Nucleus accumbens (tissue), 56 donors: ENCODE results near the gene AQP12A.

Source experiments
- DNase-seq, 56 donors: peaks; one replicate each; lab custom pipeline; 2025; lab: John Stamatoyannopoulos, UW

The AQP12A gene

DNA sequence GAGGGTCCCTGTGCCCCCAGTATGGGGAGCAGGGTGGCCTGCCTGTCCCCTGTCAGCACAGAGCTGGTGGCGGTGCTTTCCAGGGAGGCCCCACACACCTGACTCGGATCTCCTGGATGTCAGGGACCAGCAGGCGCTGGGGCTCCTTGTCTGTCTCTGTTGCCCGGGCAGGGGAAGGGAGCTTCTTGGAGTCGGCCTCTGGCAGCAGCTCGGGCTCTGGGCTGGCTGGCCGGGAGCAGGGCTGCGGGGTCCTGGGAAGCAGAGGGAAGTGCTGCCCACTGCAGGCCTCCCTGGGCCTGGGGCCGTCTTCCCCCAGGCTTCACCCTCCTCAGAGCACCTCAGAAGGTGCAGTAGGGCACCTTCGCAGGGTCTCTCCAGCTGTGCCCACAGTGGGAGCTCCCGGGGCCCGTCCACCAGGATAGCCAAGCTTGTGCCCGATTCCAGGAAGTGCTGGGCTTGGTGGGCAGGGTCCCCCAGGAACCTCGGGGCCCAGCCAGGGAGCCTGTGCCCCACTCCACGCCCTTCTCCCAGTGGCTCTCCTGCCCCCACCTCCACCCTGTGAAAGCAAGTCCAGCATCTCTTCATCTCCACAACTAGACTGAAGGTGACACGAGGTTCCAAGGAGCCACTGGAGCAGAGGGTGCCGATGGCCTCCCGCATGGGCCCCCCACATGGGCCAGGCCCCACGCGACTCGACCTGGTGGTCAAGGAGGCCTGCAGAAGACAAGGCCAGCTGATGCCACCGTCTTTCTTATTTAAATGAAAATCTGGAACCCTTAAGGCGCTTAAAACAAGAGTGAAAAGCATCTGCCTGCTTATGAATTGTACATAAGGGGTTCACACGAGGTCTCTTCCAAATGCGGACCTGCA lies 28.2 kb downstream of the AQP12A start:
- DNase-seq = no peak

DNA sequence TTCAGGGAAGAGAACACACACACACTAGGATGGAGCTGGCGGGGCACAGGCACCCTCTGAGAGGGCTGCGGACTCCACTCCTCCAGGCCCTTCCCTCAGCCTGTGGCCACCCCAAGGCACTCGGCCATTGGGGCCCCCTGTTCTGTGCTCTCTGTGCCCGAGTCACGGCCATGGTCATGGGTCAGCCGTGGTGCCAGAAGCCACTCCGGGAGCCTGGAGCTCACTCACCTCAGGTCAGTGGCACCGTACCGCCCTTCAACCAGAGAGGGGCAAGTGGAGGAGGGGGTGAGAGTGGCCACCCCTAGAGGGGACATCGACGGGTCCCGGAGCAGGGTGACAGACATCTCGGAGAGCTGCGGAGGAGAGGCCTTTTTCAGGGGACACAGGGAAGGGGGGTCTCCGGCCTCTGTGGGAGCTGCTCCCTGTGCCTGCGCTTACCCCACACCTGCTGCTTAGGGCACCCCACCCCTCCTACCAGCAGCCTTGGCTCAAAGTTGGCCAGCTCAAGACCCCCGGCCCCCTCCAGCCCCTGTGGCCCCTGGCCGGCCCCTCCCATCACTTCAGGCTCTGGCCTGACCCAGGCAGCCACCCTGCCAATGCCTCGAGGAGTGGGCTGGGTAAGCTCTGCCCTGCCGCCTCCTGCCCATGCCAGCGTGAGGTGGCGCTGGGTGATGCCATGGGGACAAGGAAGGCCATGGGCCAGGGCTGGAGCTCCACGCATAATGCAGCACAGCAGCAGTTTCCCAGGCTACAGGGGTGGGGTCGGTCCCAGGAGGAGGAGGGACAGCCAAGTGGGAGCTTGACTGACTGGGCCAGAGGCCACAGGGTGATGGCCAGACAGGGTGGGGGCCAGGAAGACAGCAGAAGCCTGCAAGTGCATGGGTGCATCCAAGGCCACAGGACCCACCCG lies 29.3 kb downstream of the AQP12A start:
- DNase-seq = peak in 10 of 56 donors; percentile 9 to 56 (median 20)

DNA sequence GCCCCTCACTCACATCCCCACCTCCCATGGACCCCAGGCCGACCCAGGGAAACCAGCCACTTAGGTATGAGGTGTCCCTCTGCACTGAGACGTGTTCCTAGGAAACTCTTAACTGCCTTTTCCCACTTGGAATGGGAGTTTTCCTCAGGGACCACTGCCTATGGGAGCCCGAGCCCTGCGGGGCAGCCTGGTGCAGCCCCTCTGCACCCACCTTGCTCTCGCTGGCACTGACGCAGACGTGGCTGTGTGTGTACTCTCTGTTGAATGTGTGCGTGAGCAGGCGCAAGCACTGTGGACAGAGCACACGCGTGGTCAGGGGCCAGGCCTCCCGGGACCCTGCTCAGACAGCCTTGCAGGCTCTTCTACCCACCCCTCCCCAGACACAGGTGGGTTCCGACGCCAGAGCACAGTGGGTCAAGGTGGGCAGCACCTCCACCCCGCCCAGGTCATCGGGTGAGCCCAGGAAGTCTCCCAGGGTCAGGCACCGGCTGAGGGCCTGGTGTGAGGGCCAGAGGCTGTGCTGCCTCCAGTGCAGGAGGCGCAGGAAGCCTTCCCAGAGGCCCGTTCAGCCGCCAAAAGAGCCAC lies 30.0 kb downstream of the AQP12A start:
- no peak for DNase-seq

DNA sequence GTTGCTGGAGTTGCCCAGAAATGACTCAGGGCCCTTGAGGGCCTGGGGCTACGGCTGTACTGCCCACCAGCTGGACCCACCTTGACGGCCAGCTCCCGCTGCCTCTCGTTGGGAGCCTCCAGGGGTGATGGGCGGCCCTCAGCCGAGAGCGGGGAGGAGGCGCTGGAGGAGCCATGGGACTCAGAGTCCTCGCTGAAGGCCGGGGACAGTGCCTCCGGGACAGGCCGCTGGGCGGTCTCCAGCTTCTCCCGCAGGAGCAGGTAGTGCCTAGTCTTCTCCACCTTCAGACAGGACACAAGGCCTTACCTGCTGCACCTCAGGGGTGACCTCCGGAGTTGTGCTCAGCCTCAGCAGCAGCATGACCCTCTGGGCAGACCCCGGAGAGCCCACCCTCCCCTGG lies 30.7 kb downstream of the AQP12A start:
- DNase-seq = no peak

DNA sequence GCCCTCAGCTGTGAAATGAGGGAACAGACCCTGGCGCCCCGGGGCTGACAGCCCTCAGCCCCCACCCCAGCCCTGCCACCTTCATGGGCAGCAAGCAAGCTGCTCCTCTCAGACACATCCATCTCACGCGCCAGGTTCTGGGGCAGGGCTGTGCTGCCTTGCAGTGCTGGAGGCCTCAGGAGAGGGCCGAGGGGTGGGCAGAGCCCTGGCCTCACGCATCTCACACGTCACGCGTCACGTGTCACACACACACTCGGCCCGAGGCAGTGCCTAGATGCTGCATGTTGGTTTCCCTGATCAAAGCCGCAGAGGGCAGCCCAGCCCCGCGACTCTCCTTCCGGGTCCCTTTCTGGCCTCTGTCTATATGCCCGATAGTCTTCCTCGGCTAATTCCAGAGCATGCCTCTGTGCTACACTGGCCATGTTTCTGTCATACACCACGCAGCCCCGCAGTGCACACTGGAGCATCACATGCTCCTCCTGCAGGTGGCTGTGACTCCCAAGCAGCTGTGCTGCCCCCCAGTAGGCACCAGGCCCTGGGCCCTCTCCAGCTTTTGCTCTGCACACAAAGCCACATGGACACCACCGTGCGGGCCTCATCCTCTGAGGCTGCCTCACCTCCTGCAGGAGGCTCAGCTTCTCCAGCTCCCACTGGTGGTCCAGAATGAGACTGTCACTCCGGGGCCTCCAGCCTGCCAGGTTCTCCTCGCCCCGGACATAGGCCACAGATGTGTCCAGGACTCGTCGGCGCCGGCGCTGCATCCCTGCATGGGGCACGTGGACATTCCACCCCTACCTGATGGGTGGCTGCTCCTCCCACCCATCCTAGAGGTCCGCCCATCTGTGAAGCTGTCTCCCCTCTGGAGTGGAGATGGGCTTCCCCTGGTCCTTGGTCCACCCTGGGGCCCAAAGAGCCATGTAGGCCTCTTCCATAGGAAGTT lies 31.4 kb downstream of the AQP12A start:
- no peak for DNase-seq

DNA sequence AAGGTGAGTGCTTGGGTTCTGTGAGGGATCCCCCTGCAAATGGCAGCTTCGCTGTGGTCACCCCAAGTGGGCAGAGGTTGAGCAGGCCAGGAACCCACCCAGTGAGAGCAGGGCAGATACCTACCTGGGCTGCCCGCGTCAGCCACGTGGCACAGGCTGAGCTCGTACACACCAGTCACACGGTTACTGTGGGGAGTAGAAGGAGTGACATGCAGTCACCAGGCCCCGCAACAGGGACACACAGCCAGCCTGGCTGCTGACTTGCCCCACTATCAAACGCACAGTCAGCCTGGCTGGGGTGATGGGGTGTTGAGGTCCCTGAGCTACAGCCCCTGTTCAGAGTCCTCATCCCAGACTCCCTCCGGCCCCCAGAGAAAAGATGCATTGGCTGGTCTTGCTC lies 32.2 kb downstream of the AQP12A start:
- DNase-seq = no peak

DNA sequence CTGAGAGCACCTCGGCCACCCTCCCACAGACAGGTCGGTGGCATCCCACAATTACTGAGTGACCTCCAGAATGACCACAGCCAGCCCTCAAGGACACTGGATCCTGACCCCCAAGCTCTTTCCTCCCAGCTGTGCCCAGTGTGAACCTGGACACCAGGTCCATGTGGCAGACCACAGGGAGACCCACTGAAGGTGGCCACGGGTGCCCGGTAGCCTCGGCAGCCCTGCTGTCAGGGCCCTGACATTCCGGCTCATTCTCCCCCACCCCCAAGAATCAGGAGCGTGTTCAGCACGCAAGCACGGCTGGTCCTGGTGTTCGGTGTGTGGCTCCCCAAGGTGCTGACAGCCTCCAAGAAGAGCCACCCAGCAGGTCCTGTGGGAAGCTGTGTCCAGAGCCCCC lies 32.8 kb downstream of the AQP12A start:
- DNase-seq = no peak

DNA sequence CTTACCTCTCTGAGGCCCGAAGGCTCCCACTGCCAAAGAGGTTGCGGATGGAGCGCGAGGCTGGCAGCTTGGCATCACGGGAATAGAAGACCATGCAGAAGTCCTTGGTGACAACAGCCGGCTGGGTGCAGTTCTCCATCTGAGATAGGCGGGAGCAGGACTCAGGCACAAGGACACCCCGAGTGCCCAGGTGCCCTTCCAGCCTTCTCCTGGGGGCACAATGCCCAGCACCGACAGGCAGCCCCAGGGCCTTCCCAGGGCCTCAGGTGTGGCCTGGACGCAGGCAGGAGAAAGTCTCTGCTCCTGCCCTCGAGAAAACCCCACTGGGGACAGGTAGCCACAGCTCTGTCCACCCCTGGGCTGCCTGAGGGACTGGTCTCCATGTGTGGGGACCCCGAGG lies 33.6 kb downstream of the AQP12A start:
- DNase-seq = no peak

DNA sequence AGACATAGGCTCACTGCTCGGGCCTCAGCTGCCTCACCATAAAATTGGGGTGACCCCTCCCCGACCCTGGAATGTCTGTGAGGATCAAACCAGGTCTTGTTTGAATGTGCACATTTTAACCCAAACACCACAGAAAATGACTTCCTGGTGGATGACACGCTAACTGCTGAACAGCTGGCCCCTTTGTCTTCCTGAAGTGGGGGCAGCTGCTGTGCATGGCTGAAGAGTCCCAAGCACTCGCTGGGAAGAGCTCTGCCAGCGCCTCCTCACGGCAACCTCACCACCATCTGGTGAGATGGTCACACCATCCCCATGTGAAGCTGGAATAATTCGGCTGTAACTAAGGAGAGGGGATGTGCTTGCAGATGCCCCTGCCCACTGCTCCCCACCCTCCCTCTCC lies 34.0 kb downstream of the AQP12A start:
- no peak for DNase-seq

DNA sequence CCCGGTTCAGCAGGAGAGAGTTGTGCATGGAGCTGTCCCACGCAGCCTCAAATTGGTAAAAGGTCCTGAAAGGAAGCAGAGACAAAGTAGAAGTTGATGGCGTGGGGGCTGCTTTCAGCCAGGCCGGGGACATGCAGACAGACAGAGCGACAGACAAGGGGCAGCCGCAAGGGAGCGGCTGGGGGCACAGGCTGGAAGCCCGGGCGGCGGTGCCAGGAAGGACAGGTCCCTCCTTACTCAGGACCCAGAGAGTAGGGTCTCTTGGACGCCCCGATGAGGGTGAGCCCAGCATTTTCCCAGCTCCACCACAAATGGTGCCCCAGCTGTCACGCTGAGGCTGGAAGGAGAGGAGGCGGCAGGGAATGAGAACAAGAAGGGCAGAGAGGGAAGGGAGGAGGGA lies 35.2 kb downstream of the AQP12A start:
- DNase-seq = no peak

DNA sequence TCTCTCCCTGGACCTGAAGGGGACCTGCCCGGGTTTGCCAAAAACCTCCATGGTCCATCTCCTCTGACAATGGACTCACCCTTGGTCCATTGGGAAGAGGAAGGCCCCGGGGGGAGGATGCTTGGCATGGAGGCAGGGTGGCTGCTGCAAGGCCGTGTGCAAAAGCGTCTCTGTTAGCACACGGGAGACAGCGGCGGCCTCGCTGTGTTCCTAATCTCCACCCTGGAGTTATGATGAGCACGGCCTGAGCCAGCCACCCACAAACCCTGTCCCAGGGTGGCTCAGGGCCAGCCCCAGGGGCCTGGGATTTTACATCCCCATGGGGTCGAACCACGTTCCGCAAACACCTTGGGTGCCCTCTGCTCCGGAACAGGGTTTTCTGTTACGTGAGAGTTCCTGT lies 35.8 kb downstream of the AQP12A start:
- no peak for DNase-seq

DNA sequence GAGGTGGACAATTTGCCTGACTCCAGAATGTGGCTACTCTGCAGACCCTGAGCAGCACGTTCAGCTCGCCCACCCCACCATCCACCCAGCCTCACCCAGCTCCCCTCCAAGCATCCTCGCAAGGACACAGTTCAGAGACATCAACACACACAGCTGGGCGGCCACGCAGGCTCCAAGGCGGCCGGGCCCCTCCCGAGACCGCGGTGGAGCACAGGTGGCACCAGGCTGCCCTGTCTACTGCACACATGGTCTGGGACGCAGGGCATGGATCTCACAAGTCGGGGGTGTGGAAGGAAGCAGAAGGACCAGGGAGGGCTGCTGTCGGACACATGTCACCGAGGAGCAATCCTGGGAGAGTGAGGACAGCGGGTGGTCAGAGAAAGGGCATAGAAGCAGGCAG lies 36.2 kb downstream of the AQP12A start:
- no peak for DNase-seq

DNA sequence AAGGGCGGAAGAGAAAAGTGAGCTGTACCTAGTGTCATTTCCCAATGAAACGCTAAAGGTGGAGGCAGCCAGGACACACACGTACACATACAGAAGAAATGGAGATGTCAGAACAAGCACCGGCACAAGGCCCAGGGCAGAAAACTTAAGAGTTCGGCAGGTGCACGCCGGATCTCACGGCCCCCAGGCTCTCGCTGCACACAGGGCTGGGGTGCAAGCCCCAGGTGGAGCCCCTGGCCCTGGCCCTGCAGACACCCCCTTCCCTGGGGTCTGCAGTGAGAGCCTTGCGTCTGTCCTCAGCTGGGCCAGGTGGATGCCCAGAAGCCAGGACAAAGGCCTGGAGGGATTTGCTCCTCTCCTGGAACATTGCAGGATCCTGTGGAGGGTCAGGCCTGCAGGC lies 36.7 kb downstream of the AQP12A start:
- DNase-seq = no peak

DNA sequence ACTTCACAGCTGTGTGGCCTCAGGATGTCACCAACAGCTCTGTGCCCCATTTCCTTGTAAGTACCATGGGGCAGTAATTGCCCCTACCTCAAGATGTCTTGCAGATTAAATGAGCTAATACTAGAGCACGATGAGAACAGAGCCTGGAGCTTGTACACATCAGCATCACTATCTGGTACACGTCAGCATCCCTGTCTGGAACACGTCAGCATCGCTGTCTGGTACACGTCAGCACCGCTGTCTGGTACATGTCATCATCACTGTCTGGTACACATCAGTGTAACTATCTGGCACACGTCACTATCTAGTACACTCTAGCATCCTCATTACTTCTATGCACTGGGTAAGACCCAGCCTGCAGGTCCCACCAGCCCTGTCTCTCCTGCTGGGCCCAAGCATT lies 37.2 kb downstream of the AQP12A start:
- no peak for DNase-seq

DNA sequence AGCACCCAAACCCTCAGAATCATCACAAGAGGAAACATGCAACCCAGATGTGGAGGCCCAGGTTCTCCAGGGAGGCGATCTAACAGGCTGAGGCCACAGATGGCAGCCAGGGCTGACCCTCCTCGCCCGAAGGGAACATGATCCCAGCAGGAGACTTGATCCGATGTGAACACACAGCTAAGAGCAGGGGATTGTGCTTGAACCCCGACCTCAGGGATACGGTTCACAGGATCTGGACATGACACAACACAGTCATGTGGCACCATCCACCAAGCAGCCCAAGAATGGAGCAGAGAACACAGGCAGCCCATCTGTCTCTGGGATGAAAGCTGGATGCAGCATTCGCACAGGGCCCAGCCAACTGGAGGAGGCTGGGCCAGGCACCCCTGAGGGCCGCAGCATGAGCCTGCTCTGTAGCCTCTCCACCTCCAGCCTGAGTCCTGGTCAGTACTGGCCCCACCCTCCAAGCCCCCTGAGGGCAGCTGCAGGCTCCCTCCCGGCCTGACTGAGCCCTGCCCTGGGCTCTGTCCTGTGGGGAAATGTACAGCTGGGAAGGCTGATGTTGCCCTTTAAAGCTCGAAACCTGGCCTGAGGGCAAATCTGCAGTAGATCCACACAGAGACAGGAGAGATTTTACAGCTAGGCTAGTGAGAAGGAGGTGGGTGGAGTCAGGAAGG lies 39.0 kb downstream of the AQP12A start:
- no peak for DNase-seq

DNA sequence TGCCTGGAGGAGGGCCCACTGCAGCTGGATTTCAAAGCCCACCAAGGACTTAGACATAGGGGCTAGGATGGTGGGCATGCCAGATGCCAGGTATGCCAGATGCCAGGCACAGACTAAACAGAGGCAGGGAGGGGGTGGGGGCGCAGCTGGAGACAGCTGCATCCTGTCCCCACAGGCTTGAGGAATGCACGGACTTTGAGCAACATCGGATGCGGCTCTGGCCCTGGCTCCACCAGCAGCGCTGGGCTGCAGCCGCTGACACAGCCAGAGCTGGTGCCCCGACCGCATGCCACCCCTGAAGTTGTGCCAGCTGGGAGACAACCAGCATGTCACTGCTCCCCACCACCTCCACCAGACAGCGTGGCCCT lies 39.5 kb downstream of the AQP12A start:
- no peak for DNase-seq

DNA sequence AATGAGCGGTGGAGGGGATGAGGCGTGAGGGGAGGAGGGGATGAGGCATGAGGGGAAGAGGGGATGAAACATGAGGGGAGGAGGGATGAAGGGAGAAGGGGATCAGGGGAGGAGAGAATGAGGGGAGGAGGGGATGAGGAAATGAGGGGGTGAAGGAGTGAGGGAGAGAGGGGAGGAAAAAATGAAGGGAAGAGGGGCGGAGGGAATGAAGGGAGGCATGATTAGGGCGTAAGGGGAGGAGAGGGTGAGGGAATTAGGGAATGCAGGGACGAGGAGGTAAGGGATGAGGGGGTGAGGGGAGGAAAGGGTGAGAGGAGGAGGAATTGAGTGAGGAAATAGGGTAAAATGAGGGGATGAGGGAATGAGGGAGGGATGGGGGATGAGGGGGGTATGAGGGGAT lies 40.5 kb downstream of the AQP12A start:
- DNase-seq = no peak

DNA sequence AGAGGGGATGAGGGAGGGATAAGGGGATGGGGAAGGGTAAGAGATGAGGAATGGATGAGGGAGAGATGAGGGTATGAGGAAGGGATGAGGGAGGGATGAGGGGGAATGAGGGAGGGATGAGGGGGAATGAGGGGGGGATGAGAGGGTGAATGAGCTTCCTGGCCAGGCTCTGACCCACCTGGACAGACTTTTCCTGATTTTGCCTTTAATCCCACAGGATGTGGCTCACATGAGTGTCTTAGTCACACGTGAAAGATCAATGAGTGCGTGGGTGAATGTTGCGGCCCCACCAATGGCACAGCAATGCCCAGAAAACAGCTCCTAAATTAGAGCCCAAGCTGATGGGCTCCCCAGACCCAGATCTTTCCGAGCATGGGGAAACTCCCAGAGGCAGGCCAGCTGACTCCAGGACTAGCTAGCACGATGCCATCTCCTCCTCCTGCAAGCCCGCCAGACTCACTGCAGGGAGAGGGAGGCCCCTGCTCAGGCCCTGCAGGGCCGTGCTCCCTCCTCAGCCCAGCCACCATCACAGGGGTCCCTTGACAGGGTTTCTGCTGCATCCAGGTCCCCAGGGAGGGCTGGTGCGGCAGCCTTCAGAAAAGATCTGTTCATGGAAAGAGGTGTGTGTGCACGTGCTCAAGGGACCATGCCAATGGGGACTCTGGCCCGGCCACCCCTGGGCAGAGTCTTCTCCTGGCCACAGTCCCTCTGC lies 41.4 kb downstream of the AQP12A start:
- no peak for DNase-seq
